ENCODE data around the gene GRIK2. TPM values are rescaled to one million over a fixed set of nuclear protein-coding genes. Genes with fewer than 3 reads are reported as not detected.

The GRIK2 gene
- total RNA-seq, 4 donors from 2014 or later: 2.0 to 4.0 (median 2.0) TPM; not detected in 1

GRCh38 chr6:101705866-101706265 is 312.4 kb downstream of the GRIK2 start:
- H3K27ac ChIP-seq: no peak overlapping the region
- in situ Hi-C loops (cut with MboI; ENCODE audit: low pct_ligation_motif_present in 1 of 4, low pct_unique_long_range_greater_than_20kb in 1 of 4, low sequenced_read_pairs in 3 of 4): no loop called here
- no peaks in the 10 kb centered on the region for H3K4me1 ChIP-seq
- DNase-seq: no peak
- intact Hi-C loops (cut with DNase I; ENCODE audit: low total_unique reads): no loop called here
- H3K36me3 ChIP-seq: no peaks in the 10 kb centered on the region
- no peaks in the 10 kb centered on the region for H3K9me3 ChIP-seq
- TF ChIP-seq POLR2A (IDR thresholded peaks at IDR 0.05) (no peak), EP300 (IDR thresholded peaks at IDR 0.05; ENCODE audit: low read depth) (no peak), POLR2AphosphoS5 (IDR thresholded peaks at IDR 0.05) (no peak)
- TF ChIP-seq, protein P1, sequence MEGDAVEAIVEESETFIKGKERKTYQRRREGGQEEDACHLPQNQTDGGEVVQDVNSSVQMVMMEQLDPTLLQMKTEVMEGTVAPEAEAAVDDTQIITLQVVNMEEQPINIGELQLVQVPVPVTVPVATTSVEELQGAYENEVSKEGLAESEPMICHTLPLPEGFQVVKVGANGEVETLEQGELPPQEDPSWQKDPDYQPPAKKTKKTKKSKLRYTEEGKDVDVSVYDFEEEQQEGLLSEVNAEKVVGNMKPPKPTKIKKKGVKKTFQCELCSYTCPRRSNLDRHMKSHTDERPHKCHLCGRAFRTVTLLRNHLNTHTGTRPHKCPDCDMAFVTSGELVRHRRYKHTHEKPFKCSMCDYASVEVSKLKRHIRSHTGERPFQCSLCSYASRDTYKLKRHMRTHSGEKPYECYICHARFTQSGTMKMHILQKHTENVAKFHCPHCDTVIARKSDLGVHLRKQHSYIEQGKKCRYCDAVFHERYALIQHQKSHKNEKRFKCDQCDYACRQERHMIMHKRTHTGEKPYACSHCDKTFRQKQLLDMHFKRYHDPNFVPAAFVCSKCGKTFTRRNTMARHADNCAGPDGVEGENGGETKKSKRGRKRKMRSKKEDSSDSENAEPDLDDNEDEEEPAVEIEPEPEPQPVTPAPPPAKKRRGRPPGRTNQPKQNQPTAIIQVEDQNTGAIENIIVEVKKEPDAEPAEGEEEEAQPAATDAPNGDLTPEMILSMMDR (IDR thresholded peaks at IDR 0.05): no peak
- no peak overlapping the region for H3K4me3 ChIP-seq
- no peaks in the 10 kb centered on the region for H3K27me3 ChIP-seq

DNA sequence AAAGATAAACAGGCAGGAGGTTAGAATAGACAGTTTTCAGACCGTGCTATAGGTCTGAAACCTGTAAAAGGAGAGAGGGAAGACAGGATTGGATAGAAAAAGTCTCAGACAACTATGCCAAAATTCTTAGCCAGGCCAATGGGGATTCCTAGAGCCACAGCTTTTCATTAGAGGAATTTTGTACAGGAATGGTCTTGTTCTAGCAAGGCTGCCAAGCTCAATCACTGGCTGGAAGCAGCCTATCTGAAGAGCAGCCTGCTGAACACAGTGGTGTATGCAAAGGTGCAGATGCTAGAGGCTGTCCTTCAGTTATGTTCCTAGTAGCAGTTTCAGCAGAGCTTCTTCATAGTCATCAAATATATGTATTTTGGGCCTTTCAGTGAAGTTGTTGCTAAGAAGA is 313.1 kb downstream of the GRIK2 start:
- no peak for DNase-seq
- TF ChIP-seq POLR2A (IDR thresholded peaks at IDR 0.05) (no peak), POLR2AphosphoS5 (IDR thresholded peaks at IDR 0.05) (no peak), EP300 (IDR thresholded peaks at IDR 0.05; ENCODE audit: low read depth) (no peak)
- TF ChIP-seq, protein P1 (IDR thresholded peaks at IDR 0.05): no peak
- WGBS, 2 donors (ENCODE audit: low coverage in 1 of 2): 38 to 64% methylated on average over 1 of the region's 1 CpG
- intact Hi-C loops (cut with DNase I; ENCODE audit: low total_unique reads): no loop called here
- Histone ChIP-seq H3K9me3 (no peaks in the 10 kb centered on the region), H3K4me1 (no peaks in the 10 kb centered on the region), H3K4me3 (no peak overlapping the region), H3K27ac (no peak overlapping the region), H3K27me3 (no peaks in the 10 kb centered on the region), H3K36me3 (no peaks in the 10 kb centered on the region)
- in situ Hi-C loops (cut with MboI; ENCODE audit: low pct_ligation_motif_present in 1 of 4, low pct_unique_long_range_greater_than_20kb in 1 of 4, low sequenced_read_pairs in 3 of 4): no loop called here

- TF ChIP-seq, protein P1 (IDR thresholded peaks at IDR 0.05): no peak
- TF ChIP-seq POLR2AphosphoS5 (IDR thresholded peaks at IDR 0.05) (no peak), EP300 (IDR thresholded peaks at IDR 0.05; ENCODE audit: low read depth) (no peak), POLR2A (IDR thresholded peaks at IDR 0.05) (no peak)
- no peaks in the 10 kb centered on the region for H3K27me3 ChIP-seq
- 55 to 91% methylated on average over 1 of the region's 1 CpG for WGBS, 2 donors (ENCODE audit: low coverage in 1 of 2)
- no peaks in the 10 kb centered on the region for H3K4me1 ChIP-seq
- no peak overlapping the region for H3K27ac ChIP-seq
- H3K36me3 ChIP-seq: no peaks in the 10 kb centered on the region
- in situ Hi-C loops (cut with MboI; ENCODE audit: low pct_ligation_motif_present in 1 of 4, low pct_unique_long_range_greater_than_20kb in 1 of 4, low sequenced_read_pairs in 3 of 4) (no loop called here), intact Hi-C loops (cut with DNase I; ENCODE audit: low total_unique reads) (no loop called here)
- no peak for DNase-seq
- no peaks in the 10 kb centered on the region for H3K9me3 ChIP-seq
- no peak overlapping the region for H3K4me3 ChIP-seq
Measured at GRCh38 chr6:101711518-101711917, 318.0 kb downstream of the GRIK2 start.

- 43 to 79% methylated on average over 1 of the region's 1 CpG for whole genome bisulfite sequencing, 2 donors (ENCODE audit: low coverage in 1 of 2)
- Histone ChIP-seq H3K9me3 (no peaks in the 10 kb centered on the region), H3K27ac (no peak overlapping the region)
Measured at GRCh38 chr6:101716387-101716786, 322.9 kb downstream of the GRIK2 start.

More at GRCh38 chr6:101716387-101716786, 322.9 kb downstream of the GRIK2 start:
- intact Hi-C loops (cut with DNase I; ENCODE audit: low total_unique reads): no loop called here
- no peak for TF ChIP-seq EP300 (IDR thresholded peaks at IDR 0.05; ENCODE audit: low read depth)
- no peak for TF ChIP-seq POLR2AphosphoS5 (IDR thresholded peaks at IDR 0.05)
- TF ChIP-seq, protein P1 (IDR thresholded peaks at IDR 0.05): no peak
- TF ChIP-seq POLR2A (IDR thresholded peaks at IDR 0.05): no peak
- no peak overlapping the region for H3K4me3 ChIP-seq
- in situ Hi-C loops (cut with MboI; ENCODE audit: low pct_ligation_motif_present in 1 of 4, low pct_unique_long_range_greater_than_20kb in 1 of 4, low sequenced_read_pairs in 3 of 4): no loop called here
- no peaks in the 10 kb centered on the region for H3K27me3 ChIP-seq
- no peaks in the 10 kb centered on the region for H3K4me1 ChIP-seq
- DNase-seq: no peak
- no peaks in the 10 kb centered on the region for H3K36me3 ChIP-seq
